OCI-LY3 (cell line): ENCODE data around the gene ZP2.

Experiments used
- H2AFZ ChIP-seq: fragments of 200-600, 300-600 bp; shearing (Covaris generic); 2 replicates; pipeline ENCODE4 v1.6.0; 2014; ENCODE audit warnings: antibody characterized with exemption, low read depth, low read length
- H3K27ac ChIP-seq: fragments of 200-600, 300-600 bp; sonication (generic); 2 replicates; pipeline ENCODE4 v1.5.1; 2014; ENCODE audit warnings: mild to moderate bottlenecking, low read length, moderate library complexity, mixed read lengths
- H3K27me3 ChIP-seq: fragments of 200-600, 300-600 bp; sonication (generic); 2 replicates; pipeline ENCODE4 v1.6.1; 2014; ENCODE audit warnings: low read depth, low read length, mixed read lengths
- H3K36me3 ChIP-seq: fragments of 200-600, 300-600 bp; sonication (generic); replicated peaks from 2 replicates; pipeline ENCODE3; 2014; ENCODE audit warnings: low read depth, low read length, mixed read lengths
- H3K4me1 ChIP-seq: fragments of 300-600, 200-600 bp; sonication (generic); 2 replicates; pipeline ENCODE4 v1.6.1; 2014; ENCODE audit warnings: low read length, mixed read lengths
- H3K4me2 ChIP-seq: fragments of 200-600, 300-600 bp; sonication (generic); 2 replicates; pipeline ENCODE4 v1.6.1; 2014; ENCODE audit warnings: low read length, mixed read lengths
- H3K4me3 ChIP-seq: fragments of 300-600, 200-600 bp; sonication (generic); 2 replicates; pipeline ENCODE4 v1.5.1; 2014; ENCODE audit warnings: antibody characterized with exemption, mild to moderate bottlenecking, low read length, moderate library complexity
- H3K79me2 ChIP-seq: fragments of 300-600, 200-600 bp; shearing (Covaris generic); 2 replicates; pipeline ENCODE4 v1.6.1; 2014; ENCODE audit warnings: mild to moderate bottlenecking, low read length, mixed read lengths
- H3K9ac ChIP-seq: fragments of 300-600, 200-600 bp; shearing (Covaris generic); 2 replicates; pipeline ENCODE4 v1.6.0; 2014; ENCODE audit warnings: mild to moderate bottlenecking, low read length, moderate library complexity
- H3K9me3 ChIP-seq: fragments of 200-600, 300-600 bp; shearing (Covaris generic); 2 replicates; pipeline ENCODE4 v1.6.1; 2014; ENCODE audit warnings: low read length, mixed read lengths; ENCODE audit not compliant: insufficient read depth
- H4K20me1 ChIP-seq: fragments of 200-600, 300-600 bp; sonication (generic); 2 replicates; pipeline ENCODE4 v1.6.1; 2016; ENCODE audit warnings: low read length, mixed read lengths; ENCODE audit not compliant: insufficient read depth
- CTCF ChIP-seq: fragments of 200-600, 300-600 bp; sonication (generic); IDR thresholded peaks from 2 replicates; pipeline ENCODE4 v1.5.1; 2014; ENCODE audit warnings: antibody characterized with exemption, low read length, low read depth
- EZH2phosphoT487 ChIP-seq: fragments of 200-600 bp; shearing (Covaris generic); IDR thresholded peaks from 2 replicates; pipeline ENCODE4 v1.6.1; 2018; ENCODE audit warnings: antibody characterized with exemption, mixed run types, low read depth

Gene ZP2

GRCh38 chr16:21160276-21160675 is 51.1 kb downstream of the ZP2 start:
- Histone ChIP-seq H3K4me2 (peak overlapping the region; percentile 99), H4K20me1 (peaks cover 8% of the 10 kb centered on the region; the same call in 1 of the 2 replicates)

GRCh38 chr16:21159281-21159951 is 52.0 kb downstream of the ZP2 start:
- peak overlapping the region; percentile 53 for H3K27ac ChIP-seq
- peak overlapping the region; percentile 91 for H3K4me3 ChIP-seq
- peaks cover 14% of the 10 kb centered on the region for H3K79me2 ChIP-seq
- TF ChIP-seq CTCF: no peak
- no peak for TF ChIP-seq EZH2phosphoT487
- H3K4me1 ChIP-seq: peaks cover 17% of the 10 kb centered on the region
- H3K9me3 ChIP-seq: no peaks in the 10 kb centered on the region
- peak overlapping the region; percentile 71; the same call in 1 of the 2 replicates for H2AFZ ChIP-seq
- peaks cover 28% of the 10 kb centered on the region for H3K36me3 ChIP-seq
- H4K20me1 ChIP-seq: peaks cover 8% of the 10 kb centered on the region; the same call in 1 of the 2 replicates
- peak overlapping the region; percentile 75 for H3K9ac ChIP-seq
- H3K27me3 ChIP-seq: no peaks in the 10 kb centered on the region
- H3K4me2 ChIP-seq: peak overlapping the region; percentile 99

More at GRCh38 chr16:21160276-21160675, 51.1 kb downstream of the ZP2 start:
- no peaks in the 10 kb centered on the region for H3K27me3 ChIP-seq
- 0 out of 2 replicates have a peak overlapping the region, but pooled peaks have one; percentile 75 for H3K9ac ChIP-seq
- H3K27ac ChIP-seq: no peak overlapping the region
- TF ChIP-seq EZH2phosphoT487 (no peak), CTCF (no peak)
- no peaks in the 10 kb centered on the region for H3K9me3 ChIP-seq
- peak overlapping the region; percentile 91 for H3K4me3 ChIP-seq
- H3K79me2 ChIP-seq: peaks cover 14% of the 10 kb centered on the region
- H3K36me3 ChIP-seq: peaks cover 34% of the 10 kb centered on the region
- peaks cover 17% of the 10 kb centered on the region for H3K4me1 ChIP-seq
- H2AFZ ChIP-seq: no peak overlapping the region

- Histone ChIP-seq H3K9me3 (no peaks in the 10 kb centered on the region), H3K27me3 (no peaks in the 10 kb centered on the region), H3K36me3 (peaks cover 23% of the 10 kb centered on the region), H3K4me1 (peaks cover 17% of the 10 kb centered on the region), H3K4me2 (peak within 1 kb of the TSS; percentile 99), H3K9ac (peak within 1 kb of the TSS; percentile 75), H2AFZ (peak within 1 kb of the TSS; percentile 88; the same call in 1 of the 2 replicates), H3K4me3 (peak within 1 kb of the TSS; percentile 91), H3K27ac (peak within 1 kb of the TSS; percentile 53), H3K79me2 (peaks cover 14% of the 10 kb centered on the region), H4K20me1 (peaks cover 8% of the 10 kb centered on the region; the same call in 1 of the 2 replicates)
- no peak for TF ChIP-seq CTCF
- TF ChIP-seq EZH2phosphoT487: no peak
Measured at GRCh38 chr16:21158208-21159110, 52.9 kb downstream of the ZP2 start, which contains the start of gene LDAF1. LDAF1 (plus strand) TSS chr16:21158674; CDS start chr16:21161183, 2,509 bp downstream.

- 0 out of 2 replicates have a peak overlapping the region, but pooled peaks have one; percentile 88 for H2AFZ ChIP-seq
- H3K9me3 ChIP-seq: no peaks in the 10 kb centered on the region
- H4K20me1 ChIP-seq: peaks cover 8% of the 10 kb centered on the region; the same call in 1 of the 2 replicates
- peaks cover 14% of the 10 kb centered on the region for H3K79me2 ChIP-seq
- TF ChIP-seq CTCF: no peak
- no peak for TF ChIP-seq EZH2phosphoT487
- peak overlapping the region; percentile 75; the same call in 1 of the 2 replicates for H3K9ac ChIP-seq
- peak overlapping the region; percentile 99 for H3K4me2 ChIP-seq
- peaks cover 17% of the 10 kb centered on the region for H3K4me1 ChIP-seq
- H3K27ac ChIP-seq: no peak overlapping the region
- peak overlapping the region; percentile 91 for H3K4me3 ChIP-seq
- H3K36me3 ChIP-seq: peaks cover 17% of the 10 kb centered on the region
- no peaks in the 10 kb centered on the region for H3K27me3 ChIP-seq
Measured at GRCh38 chr16:21157632-21158031, 53.7 kb downstream of the ZP2 start.
